ENCODE data around the gene AJAP1.
"Not testable (repeated sequence)": the region's sequence is repeated elsewhere in the genome, so short reads cannot be mapped to it uniquely, and the experiment has no call there.

Gene AJAP1

GRCh38 chr1:4653796-4654725 is at the start of gene AJAP1:
AJAP1 (plus strand) TSS chr1:4654609; CDS start chr1:4655426, 817 bp downstream.
- no peak for DNase-seq (ENCODE audit: low spot score)

GRCh38 chr1:4605158-4605557 is 49.3 kb upstream of the AJAP1 start:
- no peak for DNase-seq (ENCODE audit: low spot score)

- no peak for DNase-seq (ENCODE audit: low spot score)
Measured at GRCh38 chr1:4611563-4612341, 42.7 kb upstream of the AJAP1 start.

- DNase-seq (ENCODE audit: low spot score) = no peak
Measured at GRCh38 chr1:4612991-4613390, 41.4 kb upstream of the AJAP1 start.

- DNase-seq (ENCODE audit: low spot score) = no peak
Measured at GRCh38 chr1:4613606-4614370, 40.6 kb upstream of the AJAP1 start.

GRCh38 chr1:4614371-4615137 is 39.9 kb upstream of the AJAP1 start:
- DNase-seq (ENCODE audit: low spot score) = no peak

GRCh38 chr1:4615138-4615470 is 39.3 kb upstream of the AJAP1 start:
- no peak for DNase-seq (ENCODE audit: low spot score)

GRCh38 chr1:4615501-4615900 is 38.9 kb upstream of the AJAP1 start:
- DNase-seq (ENCODE audit: low spot score) = no peak

- DNase-seq (ENCODE audit: low spot score) = no peak
Measured at GRCh38 chr1:4616831-4617465, 37.5 kb upstream of the AJAP1 start.

- no peak for DNase-seq (ENCODE audit: low spot score)
Measured at GRCh38 chr1:4617506-4617905, 36.9 kb upstream of the AJAP1 start.

GRCh38 chr1:4618827-4619226 is 35.6 kb upstream of the AJAP1 start:
- not testable (repeated sequence) for DNase-seq (ENCODE audit: low spot score)

- DNase-seq (ENCODE audit: low spot score) = no peak
Measured at GRCh38 chr1:4621646-4622045, 32.8 kb upstream of the AJAP1 start.

GRCh38 chr1:4622821-4623220 is 31.6 kb upstream of the AJAP1 start:
- DNase-seq (ENCODE audit: low spot score) = no peak

GRCh38 chr1:4624141-4624715 is 30.2 kb upstream of the AJAP1 start:
- no peak for DNase-seq (ENCODE audit: low spot score)

- no peak for DNase-seq (ENCODE audit: low spot score)
Measured at GRCh38 chr1:4624801-4625200, 29.6 kb upstream of the AJAP1 start.

GRCh38 chr1:4626061-4626460 is 28.3 kb upstream of the AJAP1 start:
- no peak for DNase-seq (ENCODE audit: low spot score)

GRCh38 chr1:4626560-4627319 is 27.7 kb upstream of the AJAP1 start:
- DNase-seq (ENCODE audit: low spot score) = no peak

- DNase-seq (ENCODE audit: low spot score) = no peak
Measured at GRCh38 chr1:4627353-4627752, 27.1 kb upstream of the AJAP1 start.

- no peak for DNase-seq (ENCODE audit: low spot score)
Measured at GRCh38 chr1:4628992-4629391, 25.4 kb upstream of the AJAP1 start.

- DNase-seq (ENCODE audit: low spot score) = no peak
Measured at GRCh38 chr1:4630561-4630960, 23.8 kb upstream of the AJAP1 start.
